OCI-LY1 (cell line): Measurements from ENCODE around the gene LGALS8.

Source experiments
- CTCF ChIP-seq: fragments of 200-600 bp; sonication (generic), shearing (Covaris generic); IDR thresholded peaks from 2 replicates; pipeline ENCODE4 v1.5.1; 2017; ENCODE audit warnings: mild to moderate bottlenecking, antibody characterized with exemption, low read length, moderate library complexity, mixed read lengths
- EZH2 ChIP-seq: fragments of 200-600 bp; sonication (generic), shearing (Covaris generic); IDR thresholded peaks from 2 replicates; pipeline ENCODE4 v1.8.0; 2017; ENCODE audit warnings: borderline replicate concordance, mixed run types, mild to moderate bottlenecking, antibody characterized with exemption, low read length, moderate library complexity, mixed read lengths

- no peak for TF ChIP-seq CTCF
- no peak for TF ChIP-seq EZH2
Measured at GRCh38 chr1:236502972-236503639, 20.7 kb upstream of the LGALS8 start.
